ENCODE results near the gene P2RY6. TPM values are rescaled to one million over a fixed set of nuclear protein-coding genes. Genes with fewer than 3 reads are reported as not detected.
"Not testable (repeated sequence)": the region's sequence is repeated elsewhere in the genome, so short reads cannot be mapped to it uniquely, and the experiment has no call there.

Gene P2RY6
- total RNA-seq, 2 experiments from 2014 or later: not detected

GRCh38 chr11:73273222-73273895, 1.2 kb downstream of the P2RY6 start:
- CTCF ChIA-PET: interaction anchor here (0.9 to 2.3 kb wide), 3 partner anchors 21 to 86 kb away, joined by 3 to 9 read pairs (median 5); no protein-coding TSS in a partner anchor
- DNase-seq (no peak), ATAC-seq (no peak)
- H3K27ac Mint-ChIP-seq: no peak overlapping the region
- H3K4me3 Mint-ChIP-seq: no peak overlapping the region
- peaks cover 3% of the 10 kb centered on the region for H3K27me3 Mint-ChIP-seq
- no peak for TF ChIP-seq CTCF (IDR thresholded peaks at IDR 0.05)
- intact Hi-C loops (cut with micrococcal nuclease): no loop called here
- POLR2A ChIA-PET: no interaction called here
- H3K36me3 Mint-ChIP-seq (ENCODE audit: low read depth): no peaks in the 10 kb centered on the region
- no peaks in the 10 kb centered on the region for H3K4me1 Mint-ChIP-seq (ENCODE audit: low read depth)
- H3K9me3 Mint-ChIP-seq: no peaks in the 10 kb centered on the region

GRCh38 chr11:73274191-73274590, 2.1 kb downstream of the P2RY6 start:
- POLR2A ChIA-PET; DNase-seq; H3K4me3 Mint-ChIP-seq; H3K36me3 Mint-ChIP-seq (ENCODE audit: low read depth); H3K9me3 Mint-ChIP-seq; ATAC-seq; H3K27me3 Mint-ChIP-seq; H3K4me1 Mint-ChIP-seq (ENCODE audit: low read depth); H3K27ac Mint-ChIP-seq; intact Hi-C loops (cut with micrococcal nuclease): not testable (repeated sequence)
- CTCF ChIA-PET: interaction anchor here (0.8 to 2.3 kb wide), 5 partner anchors 16 to 85 kb away, joined by 3 to 9 read pairs (median 3); no protein-coding TSS in a partner anchor

DNA sequence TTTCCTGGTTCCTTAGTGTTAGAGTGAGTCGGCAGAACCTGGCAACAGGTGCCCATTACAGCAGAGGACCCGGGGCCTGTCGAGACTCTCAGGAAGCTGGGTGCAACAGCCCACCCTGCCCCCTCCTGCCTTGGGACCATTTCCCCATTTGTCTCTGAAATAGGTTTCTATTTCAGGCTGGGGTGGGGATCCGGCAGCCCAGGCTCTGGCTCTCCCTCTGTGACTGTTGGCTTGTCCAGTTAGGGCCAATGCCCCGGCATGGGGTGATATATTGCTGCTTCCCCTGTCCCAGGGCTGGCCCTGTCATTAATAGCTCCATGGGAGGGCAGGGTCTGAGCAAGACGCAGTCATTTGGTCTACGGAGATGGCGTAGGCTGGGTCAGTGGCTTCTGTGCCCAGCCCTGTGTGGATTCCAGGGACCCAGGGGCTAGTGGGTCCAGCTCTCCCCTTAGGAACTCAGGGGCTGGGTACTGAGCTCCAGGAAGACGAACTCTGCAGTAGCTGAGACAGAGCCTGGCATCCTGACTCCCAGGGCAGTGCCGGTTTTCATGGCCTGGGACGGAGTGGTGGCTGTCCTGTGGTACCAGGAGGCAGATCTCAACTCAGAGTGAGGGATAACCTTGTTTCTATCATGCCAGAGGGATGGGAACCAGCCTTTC, 2.7 kb downstream of the P2RY6 start:
- Mint-ChIP-seq H3K27ac (no peak overlapping the region), H3K27me3 (peaks cover 3% of the 10 kb centered on the region), H3K4me1 (ENCODE audit: low read depth) (no peaks in the 10 kb centered on the region), H3K4me3 (no peak overlapping the region), H3K36me3 (ENCODE audit: low read depth) (no peaks in the 10 kb centered on the region), H3K9me3 (no peaks in the 10 kb centered on the region)
- DNase-seq: no peak
- ChIA-PET CTCF (interaction anchor here (0.7 to 2.3 kb wide), 6 partner anchors 15 to 85 kb away, joined by 3 to 9 read pairs (median 4); no protein-coding TSS in a partner anchor), POLR2A (no interaction called here)
- no peak for TF ChIP-seq CTCF (IDR thresholded peaks at IDR 0.05)
- intact Hi-C loops (cut with micrococcal nuclease): no loop called here
- ATAC-seq: no peak

DNA sequence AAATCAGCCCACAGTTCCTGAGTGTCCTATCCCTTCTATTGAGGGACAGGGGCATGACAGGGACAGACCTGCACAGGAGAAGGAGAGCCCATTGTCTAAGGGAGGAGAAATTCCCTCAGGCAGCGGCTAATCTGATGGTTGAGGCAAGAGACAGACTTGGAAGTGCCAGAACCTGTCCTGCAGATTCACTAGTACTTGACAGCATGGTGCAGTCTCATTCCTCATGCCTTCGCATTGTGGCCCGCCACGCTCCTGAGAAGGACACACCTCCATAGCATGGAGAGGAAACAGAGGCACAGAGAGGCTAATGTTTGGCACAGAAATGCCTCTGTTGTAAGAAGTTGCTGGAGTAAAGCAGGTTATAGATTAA, 3.2 kb downstream of the P2RY6 start:
- Mint-ChIP-seq H3K9me3 (no peaks in the 10 kb centered on the region), H3K27ac (no peak overlapping the region), H3K4me1 (ENCODE audit: low read depth) (no peaks in the 10 kb centered on the region), H3K4me3 (no peak overlapping the region), H3K36me3 (ENCODE audit: low read depth) (no peaks in the 10 kb centered on the region), H3K27me3 (peaks cover 3% of the 10 kb centered on the region)
- ATAC-seq (no peak), DNase-seq (no peak)
- ChIA-PET CTCF (interaction anchor here (0.7 to 1.9 kb wide), 3 partner anchors 15 to 60 kb away, joined by 3 to 5 read pairs (median 4); no protein-coding TSS in a partner anchor), POLR2A (no interaction called here)
- TF ChIP-seq CTCF (IDR thresholded peaks at IDR 0.05): no peak
- intact Hi-C loops (cut with micrococcal nuclease): no loop called here

DNA sequence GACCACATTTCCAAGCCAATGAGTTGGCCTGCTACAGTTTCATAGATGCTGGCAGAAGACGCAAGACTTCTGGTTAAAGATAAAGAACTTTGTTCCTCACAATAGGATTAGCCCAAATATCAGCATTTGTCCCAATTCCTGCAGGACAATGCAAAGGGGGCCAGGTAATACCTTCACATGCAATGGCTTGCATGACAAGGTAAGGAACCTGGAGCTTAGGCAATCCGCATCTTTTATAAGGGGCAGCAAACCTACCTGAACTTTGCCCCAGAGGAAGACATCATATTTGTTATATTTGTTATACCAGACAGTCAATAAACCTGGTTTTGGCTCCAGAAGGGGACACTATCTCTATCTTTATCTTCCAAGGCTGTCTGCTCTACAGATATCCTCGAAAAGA, 5.3 kb downstream of the P2RY6 start:
- no peak for TF ChIP-seq CTCF (IDR thresholded peaks at IDR 0.05)
- no peak for DNase-seq
- Mint-ChIP-seq H3K4me3 (no peak overlapping the region), H3K36me3 (ENCODE audit: low read depth) (no peaks in the 10 kb centered on the region), H3K9me3 (no peaks in the 10 kb centered on the region), H3K27ac (no peak overlapping the region), H3K27me3 (peaks cover 3% of the 10 kb centered on the region), H3K4me1 (ENCODE audit: low read depth) (no peaks in the 10 kb centered on the region)
- intact Hi-C loops (cut with micrococcal nuclease): no loop called here
- CTCF ChIA-PET: no interaction called here
- POLR2A ChIA-PET: no interaction called here
- no peak for ATAC-seq
